NB4 (cell line): Measurements from ENCODE around the gene KLHL25.

Source experiments
- CTCF ChIP-seq: IDR thresholded peaks from one replicate; pipeline ENCODE4 v1.5.1; 2012; ENCODE audit warnings: low read depth, low read length
- MAX ChIP-seq: IDR thresholded peaks from 2 replicates; pipeline ENCODE4 v1.6.1; 2011; ENCODE audit warnings: low read depth, low read length
- MYC ChIP-seq: IDR thresholded peaks from 2 replicates; pipeline ENCODE4 v1.6.1; 2011; ENCODE audit warnings: low read depth, low read length
- POLR2A ChIP-seq: IDR thresholded peaks from 2 replicates; pipeline ENCODE4 v1.6.1; 2011; ENCODE audit warnings: mild to moderate bottlenecking; ENCODE audit not compliant: insufficient read length; ENCODE audit errors: extremely low read depth

GRCh38 chr15:85838655-85839054 is 43.9 kb upstream of the KLHL25 start:
- TF ChIP-seq POLR2A (no peak), CTCF (no peak), MAX (no peak), MYC (no peak)
